Right atrium auricular region (tissue), 2 donors: Measurements from ENCODE around the gene GATAD2B. TPM values are rescaled to one million over a fixed set of nuclear protein-coding genes. Genes with fewer than 3 reads are reported as not detected.
"Not testable (repeated sequence)": the region's sequence is repeated elsewhere in the genome, so short reads cannot be mapped to it uniquely, and the experiment has no call there.

Experiments
- DNase-seq: peaks from one replicate; pipeline ENCODE4 v3.0.0-alpha.2; 2019; ENCODE audit warnings: low spot score
- H3K27ac ChIP-seq, 2 donors: fragments of 200-600 bp; sonication (generic); 1 replicate in 1 of 2; 2 replicates in 1 of 2; pipeline ENCODE4 v1.5.1; 2016 to 2019
- H3K27me3 ChIP-seq, 2 donors: fragments of 200-600 bp; sonication (generic); one replicate each; pipeline versions ENCODE4 v1.5.1 to v1.6.0; 2017 to 2019
- H3K36me3 ChIP-seq: fragments of 200-600 bp; sonication (generic); one replicate; pipeline ENCODE4 v1.5.1; 2016
- H3K4me1 ChIP-seq, 2 donors: fragments of 200-600 bp; sonication (generic); one replicate each; pipeline versions ENCODE4 v1.5.1 to v1.6.0; 2017 to 2019
- H3K4me3 ChIP-seq, 2 donors: fragments of 200-600 bp; sonication (generic); 1 replicate in 1 of 2; 2 replicates in 1 of 2; pipeline ENCODE4 v1.5.1; 2017 to 2019; ENCODE audit warnings: mild to moderate bottlenecking in 1 of 2, moderate library complexity in 1 of 2
- H3K9me3 ChIP-seq, 2 donors: fragments of 200-600 bp; sonication (generic); one replicate each; pipeline ENCODE4 v1.5.1; 2019
- total RNA-seq, 2 donors: library from RNA; depleted of rRNA; stranded (reverse); fragments of >200 nt; gene quantifications; one replicate each; pipeline ENCODE4 v1.1.0, GENCODE V29; 2016
- TF ChIP-seq, protein P1 (sequence below), 2 donors: fragments of 200-600 bp; sonication (generic); IDR thresholded peaks; one replicate each; pipeline ENCODE4 v1.5.1; 2019; ENCODE audit warnings: antibody characterized with exemption in 2 of 2

The GATAD2B gene
- total RNA-seq, 2 donors from 2014 or later: 18.7 to 32.7 TPM

GRCh38 chr1:153906396-153906795 lies 16.4 kb downstream of the GATAD2B start:
- no peak overlapping the region for H3K4me3 ChIP-seq
- TF ChIP-seq, protein P1, sequence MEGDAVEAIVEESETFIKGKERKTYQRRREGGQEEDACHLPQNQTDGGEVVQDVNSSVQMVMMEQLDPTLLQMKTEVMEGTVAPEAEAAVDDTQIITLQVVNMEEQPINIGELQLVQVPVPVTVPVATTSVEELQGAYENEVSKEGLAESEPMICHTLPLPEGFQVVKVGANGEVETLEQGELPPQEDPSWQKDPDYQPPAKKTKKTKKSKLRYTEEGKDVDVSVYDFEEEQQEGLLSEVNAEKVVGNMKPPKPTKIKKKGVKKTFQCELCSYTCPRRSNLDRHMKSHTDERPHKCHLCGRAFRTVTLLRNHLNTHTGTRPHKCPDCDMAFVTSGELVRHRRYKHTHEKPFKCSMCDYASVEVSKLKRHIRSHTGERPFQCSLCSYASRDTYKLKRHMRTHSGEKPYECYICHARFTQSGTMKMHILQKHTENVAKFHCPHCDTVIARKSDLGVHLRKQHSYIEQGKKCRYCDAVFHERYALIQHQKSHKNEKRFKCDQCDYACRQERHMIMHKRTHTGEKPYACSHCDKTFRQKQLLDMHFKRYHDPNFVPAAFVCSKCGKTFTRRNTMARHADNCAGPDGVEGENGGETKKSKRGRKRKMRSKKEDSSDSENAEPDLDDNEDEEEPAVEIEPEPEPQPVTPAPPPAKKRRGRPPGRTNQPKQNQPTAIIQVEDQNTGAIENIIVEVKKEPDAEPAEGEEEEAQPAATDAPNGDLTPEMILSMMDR (IDR thresholded peaks at IDR 0.05): no peak
- no peaks in the 10 kb centered on the region for H3K9me3 ChIP-seq
- DNase-seq: no peak
- no peaks in the 10 kb centered on the region for H3K27me3 ChIP-seq
- H3K36me3 ChIP-seq: no peaks in the 10 kb centered on the region
- H3K4me1 ChIP-seq: peaks cover 0 to 15% of the 10 kb centered on the region in 2 donors
- no peak overlapping the region for H3K27ac ChIP-seq

DNA sequence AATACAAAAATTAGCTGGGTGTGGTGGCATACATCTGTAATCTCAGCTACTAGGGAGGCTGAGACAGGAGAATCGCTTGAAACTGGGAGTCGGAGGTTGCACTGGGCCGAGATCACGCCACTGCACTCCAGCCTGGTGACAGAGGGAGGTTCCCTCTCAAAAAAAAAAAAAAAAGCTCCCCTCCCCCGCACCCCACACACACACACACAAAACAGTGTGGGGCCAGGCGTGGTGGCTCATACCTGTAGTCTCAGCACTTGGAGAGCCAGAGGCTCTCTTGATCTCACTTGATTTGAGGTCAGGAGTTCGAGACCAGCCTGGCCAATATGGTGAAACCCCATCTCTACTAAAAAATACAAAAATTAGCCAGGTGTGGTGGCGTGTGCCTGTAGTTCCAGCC lies 16.9 kb downstream of the GATAD2B start:
- H3K4me1 ChIP-seq: peaks cover 0 to 15% of the 10 kb centered on the region in 2 donors
- H3K36me3 ChIP-seq, H3K9me3 ChIP-seq, H3K27me3 ChIP-seq, DNase-seq, H3K4me3 ChIP-seq, H3K27ac ChIP-seq: not testable (repeated sequence)

DNA sequence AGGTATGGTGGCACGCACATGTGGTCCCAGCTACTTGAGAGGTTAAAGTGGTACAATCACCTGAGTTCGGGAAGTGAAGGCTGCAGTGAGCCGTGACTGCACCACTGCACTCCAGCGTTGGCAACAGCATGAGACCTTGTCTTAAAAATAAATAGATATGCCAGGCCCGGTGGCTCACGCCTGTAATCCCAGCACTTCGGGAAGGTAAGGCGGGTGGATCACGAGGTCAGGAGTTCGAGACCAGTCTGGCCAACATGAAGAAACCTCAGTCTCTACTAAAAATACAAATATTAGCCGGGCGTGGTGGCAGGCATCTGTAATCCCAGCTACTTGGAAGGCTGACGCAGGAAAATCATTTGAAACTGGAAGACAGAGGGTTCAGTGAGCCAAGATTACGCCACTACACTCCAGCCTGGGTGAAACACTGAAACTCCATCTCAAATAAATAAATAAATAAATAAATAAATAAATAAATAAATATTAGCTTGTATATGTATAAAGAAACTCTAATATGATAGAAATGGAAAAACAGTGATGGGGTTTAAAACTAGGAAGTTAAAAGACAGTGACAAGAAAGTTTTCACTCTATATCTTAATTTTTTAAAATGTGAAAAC lies 18.8 kb downstream of the GATAD2B start:
- H3K4me3 ChIP-seq: no peak overlapping the region
- no peaks in the 10 kb centered on the region for H3K27me3 ChIP-seq
- H3K4me1 ChIP-seq: peaks cover 0 to 15% of the 10 kb centered on the region in 2 donors
- H3K36me3 ChIP-seq: peaks cover 4% of the 10 kb centered on the region
- peak; percentile 59 for DNase-seq
- H3K9me3 ChIP-seq: no peaks in the 10 kb centered on the region
- TF ChIP-seq, protein P1 (IDR thresholded peaks at IDR 0.05): no peak
- peak overlapping the region in 1 of 2 donors; percentile 20 for H3K27ac ChIP-seq

GRCh38 chr1:153899509-153899908 lies 23.3 kb downstream of the GATAD2B start:
- H3K36me3 ChIP-seq: peaks cover 11% of the 10 kb centered on the region
- TF ChIP-seq, protein P1 (IDR thresholded peaks at IDR 0.05): no peak

GRCh38 chr1:153895866-153896265 lies 26.9 kb downstream of the GATAD2B start:
- H3K4me3 ChIP-seq, H3K9me3 ChIP-seq, H3K27ac ChIP-seq, DNase-seq, H3K4me1 ChIP-seq, H3K27me3 ChIP-seq: not testable (repeated sequence)
- H3K36me3 ChIP-seq: peaks cover 11% of the 10 kb centered on the region

More at GRCh38 chr1:153899509-153899908, 23.3 kb downstream of the GATAD2B start:
- Histone ChIP-seq H3K27me3 (no peaks in the 10 kb centered on the region), H3K4me1 (peaks cover 0 to 8% of the 10 kb centered on the region in 2 donors), H3K27ac (no peak overlapping the region), H3K9me3 (no peaks in the 10 kb centered on the region), H3K4me3 (no peak overlapping the region)
- no peak for DNase-seq

DNA sequence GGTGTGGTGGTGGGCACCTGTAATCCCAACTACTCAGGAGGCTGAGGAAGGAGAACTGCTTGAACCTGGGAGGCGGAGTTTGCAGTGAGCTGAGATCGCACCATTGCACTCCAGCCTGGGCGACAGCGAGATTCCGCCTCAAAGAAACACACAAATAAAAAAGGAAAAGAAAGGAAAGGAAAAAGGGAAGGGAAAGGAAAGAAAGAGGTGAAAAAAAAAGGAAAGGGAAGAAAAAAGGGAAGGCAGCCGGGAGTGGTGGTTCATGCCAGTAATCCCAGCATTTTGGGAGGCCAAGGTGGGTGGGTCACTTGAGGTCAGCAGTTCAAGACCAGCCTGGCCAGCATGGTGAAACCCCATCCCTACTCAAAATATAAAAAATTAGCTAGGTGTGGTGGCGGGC lies 31.7 kb downstream of the GATAD2B start:
- DNase-seq, H3K27me3 ChIP-seq, H3K9me3 ChIP-seq, H3K36me3 ChIP-seq, H3K4me3 ChIP-seq, H3K27ac ChIP-seq: not testable (repeated sequence)
- peaks cover 0 to 25% of the 10 kb centered on the region in 2 donors for H3K4me1 ChIP-seq

- Histone ChIP-seq H3K4me3 (no peak overlapping the region), H3K9me3 (no peaks in the 10 kb centered on the region), H3K36me3 (no peaks in the 10 kb centered on the region), H3K27me3 (no peaks in the 10 kb centered on the region), H3K4me1 (peaks cover 0 to 25% of the 10 kb centered on the region in 2 donors), H3K27ac (no peak overlapping the region)
- TF ChIP-seq, protein P1 (IDR thresholded peaks at IDR 0.05): no peak
- DNase-seq: no peak
These were observed 34.2 kb downstream of the GATAD2B start for GRCh38 chr1:153888533-153888932.
